ENCODE results near the gene SF3B5. TPM values are rescaled to one million over a fixed set of nuclear protein-coding genes. Genes with fewer than 3 reads are reported as not detected.

The SF3B5 gene
- total RNA-seq, 4 donors from 2014 or later = 60.2 to 187 (median 101) TPM

- TF ChIP-seq POLR2AphosphoS5 (IDR thresholded peaks at IDR 0.05) = no peak
- no peak for TF ChIP-seq CTCF (IDR thresholded peaks at IDR 0.05)
- no peak for TF ChIP-seq POLR2A (IDR thresholded peaks at IDR 0.05)
- intact Hi-C loops (cut with DNase I; ENCODE audit: low total_unique reads) = no loop called here
- Histone ChIP-seq H3K27me3 (peaks cover 3% of the 10 kb centered on the region), H3K4me3 (no peak overlapping the region), H3K4me1 (peaks cover 0 to 13% (median 4%) of the 10 kb centered on the region in 4 donors), H3K27ac (no peak overlapping the region), H3K9me3 (no peaks in the 10 kb centered on the region), H3K36me3 (no peaks in the 10 kb centered on the region)
- in situ Hi-C loops (cut with MboI; ENCODE audit: low pct_ligation_motif_present in 1 of 4, low pct_unique_long_range_greater_than_20kb in 1 of 4, low sequenced_read_pairs in 3 of 4) = no loop called here
- no peak for DNase-seq
- WGBS, 2 donors (ENCODE audit: low coverage in 1 of 2) = 50 to 93% methylated on average over 1 to 3 of the region's 3 CpGs
Observed at GRCh38 chr6:144069506-144069905, 25.9 kb downstream of the SF3B5 start.

DNA sequence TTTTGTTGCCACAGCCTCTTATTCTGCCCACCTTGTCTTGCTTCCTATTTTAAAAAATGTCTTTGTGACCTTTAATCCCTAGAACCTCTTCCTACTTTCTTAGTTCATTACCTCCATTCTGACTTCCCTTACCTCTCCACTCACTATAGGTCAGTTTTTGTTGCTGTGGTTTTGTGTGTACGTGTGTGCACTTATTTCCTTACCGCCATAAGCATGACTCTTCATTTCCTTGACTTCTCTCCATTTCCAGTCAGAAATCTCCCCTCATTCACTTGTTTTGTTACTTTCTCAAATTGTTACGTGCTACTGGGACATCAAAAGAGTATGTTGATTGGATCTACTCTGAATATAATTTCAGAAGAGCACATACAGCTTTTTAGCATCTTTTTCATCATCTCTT, 26.6 kb downstream of the SF3B5 start:
- Histone ChIP-seq H3K4me3 (no peak overlapping the region), H3K27ac (no peak overlapping the region), H3K9me3 (no peaks in the 10 kb centered on the region), H3K4me1 (peaks cover 0 to 13% (median 4%) of the 10 kb centered on the region in 4 donors), H3K36me3 (no peaks in the 10 kb centered on the region), H3K27me3 (peaks cover 3% of the 10 kb centered on the region)
- intact Hi-C loops (cut with DNase I; ENCODE audit: low total_unique reads) = no loop called here
- in situ Hi-C loops (cut with MboI; ENCODE audit: low pct_ligation_motif_present in 1 of 4, low pct_unique_long_range_greater_than_20kb in 1 of 4, low sequenced_read_pairs in 3 of 4) = no loop called here
- TF ChIP-seq POLR2AphosphoS5 (IDR thresholded peaks at IDR 0.05) = no peak
- TF ChIP-seq EP300 (IDR thresholded peaks at IDR 0.05; ENCODE audit: low read depth) = no peak
- TF ChIP-seq CTCF (IDR thresholded peaks at IDR 0.05) = no peak
- no peak for TF ChIP-seq POLR2A (IDR thresholded peaks at IDR 0.05)
- DNase-seq = no peak
- WGBS, 2 donors (ENCODE audit: low coverage in 1 of 2) = 84 to 85% methylated on average over 3 of the region's 3 CpGs

GRCh38 chr6:144066741-144067484, 28.5 kb downstream of the SF3B5 start:
- Histone ChIP-seq H3K27me3 (peaks cover 3% of the 10 kb centered on the region), H3K36me3 (no peaks in the 10 kb centered on the region), H3K27ac (no peak overlapping the region), H3K4me1 (peaks cover 0 to 25% (median 9%) of the 10 kb centered on the region in 4 donors), H3K4me3 (no peak overlapping the region), H3K9me3 (no peaks in the 10 kb centered on the region)
- no peak for DNase-seq
- WGBS, 2 donors (ENCODE audit: low coverage in 1 of 2) = 65 to 88% methylated on average over 5 to 6 of the region's 6 CpGs
- in situ Hi-C loops (cut with MboI; ENCODE audit: low pct_ligation_motif_present in 1 of 4, low pct_unique_long_range_greater_than_20kb in 1 of 4, low sequenced_read_pairs in 3 of 4) (no loop called here), intact Hi-C loops (cut with DNase I; ENCODE audit: low total_unique reads) (no loop called here)
- TF ChIP-seq POLR2A (IDR thresholded peaks at IDR 0.05) = no peak
- TF ChIP-seq POLR2AphosphoS5 (IDR thresholded peaks at IDR 0.05) = no peak
- TF ChIP-seq EP300 (IDR thresholded peaks at IDR 0.05; ENCODE audit: low read depth) = no peak
- no peak for TF ChIP-seq CTCF (IDR thresholded peaks at IDR 0.05)

GRCh38 chr6:144066255-144066654, 29.1 kb downstream of the SF3B5 start:
- intact Hi-C loops (cut with DNase I; ENCODE audit: low total_unique reads) (no loop called here), in situ Hi-C loops (cut with MboI; ENCODE audit: low pct_ligation_motif_present in 1 of 4, low pct_unique_long_range_greater_than_20kb in 1 of 4, low sequenced_read_pairs in 3 of 4) (no loop called here)
- Histone ChIP-seq H3K4me1 (peaks cover 0 to 25% (median 9%) of the 10 kb centered on the region in 4 donors), H3K4me3 (no peak overlapping the region), H3K36me3 (no peaks in the 10 kb centered on the region), H3K27me3 (peaks cover 3% of the 10 kb centered on the region), H3K9me3 (no peaks in the 10 kb centered on the region), H3K27ac (no peak overlapping the region)
- DNase-seq = no peak
- no peak for TF ChIP-seq POLR2AphosphoS5 (IDR thresholded peaks at IDR 0.05)
- no peak for TF ChIP-seq POLR2A (IDR thresholded peaks at IDR 0.05)
- TF ChIP-seq EP300 (IDR thresholded peaks at IDR 0.05; ENCODE audit: low read depth) = no peak
- TF ChIP-seq CTCF (IDR thresholded peaks at IDR 0.05) = no peak
- WGBS, 2 donors (ENCODE audit: low coverage in 1 of 2) = 57 to 69% methylated on average over 4 of the region's 4 CpGs

Data from transverse colon (tissue), 4 donors.